ENCODE results near the gene PACSIN1.

GRCh38 chr6:34455831-34456230, 10.0 kb upstream of the PACSIN1 start:
- TF ChIP-seq, protein P1, sequence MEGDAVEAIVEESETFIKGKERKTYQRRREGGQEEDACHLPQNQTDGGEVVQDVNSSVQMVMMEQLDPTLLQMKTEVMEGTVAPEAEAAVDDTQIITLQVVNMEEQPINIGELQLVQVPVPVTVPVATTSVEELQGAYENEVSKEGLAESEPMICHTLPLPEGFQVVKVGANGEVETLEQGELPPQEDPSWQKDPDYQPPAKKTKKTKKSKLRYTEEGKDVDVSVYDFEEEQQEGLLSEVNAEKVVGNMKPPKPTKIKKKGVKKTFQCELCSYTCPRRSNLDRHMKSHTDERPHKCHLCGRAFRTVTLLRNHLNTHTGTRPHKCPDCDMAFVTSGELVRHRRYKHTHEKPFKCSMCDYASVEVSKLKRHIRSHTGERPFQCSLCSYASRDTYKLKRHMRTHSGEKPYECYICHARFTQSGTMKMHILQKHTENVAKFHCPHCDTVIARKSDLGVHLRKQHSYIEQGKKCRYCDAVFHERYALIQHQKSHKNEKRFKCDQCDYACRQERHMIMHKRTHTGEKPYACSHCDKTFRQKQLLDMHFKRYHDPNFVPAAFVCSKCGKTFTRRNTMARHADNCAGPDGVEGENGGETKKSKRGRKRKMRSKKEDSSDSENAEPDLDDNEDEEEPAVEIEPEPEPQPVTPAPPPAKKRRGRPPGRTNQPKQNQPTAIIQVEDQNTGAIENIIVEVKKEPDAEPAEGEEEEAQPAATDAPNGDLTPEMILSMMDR (IDR thresholded peaks at IDR 0.05), result no peak
- no peak for TF ChIP-seq POLR2A (IDR thresholded peaks at IDR 0.05)
